HG02852 (cell line): Measurements from ENCODE around the gene ST6GALNAC2.
"Not testable (repeated sequence)": the region's sequence is repeated elsewhere in the genome, so short reads cannot be mapped to it uniquely, and the experiment has no call there.

Source experiments
- ATAC-seq: cut with Tn5 transposase; IDR thresholded peaks from one replicate; pipeline ENCODE4 v1.9.1; 2021; ENCODE audit warnings: mild to moderate bottlenecking, moderate library complexity; ENCODE audit not compliant: unreplicated experiment

The ST6GALNAC2 gene

DNA sequence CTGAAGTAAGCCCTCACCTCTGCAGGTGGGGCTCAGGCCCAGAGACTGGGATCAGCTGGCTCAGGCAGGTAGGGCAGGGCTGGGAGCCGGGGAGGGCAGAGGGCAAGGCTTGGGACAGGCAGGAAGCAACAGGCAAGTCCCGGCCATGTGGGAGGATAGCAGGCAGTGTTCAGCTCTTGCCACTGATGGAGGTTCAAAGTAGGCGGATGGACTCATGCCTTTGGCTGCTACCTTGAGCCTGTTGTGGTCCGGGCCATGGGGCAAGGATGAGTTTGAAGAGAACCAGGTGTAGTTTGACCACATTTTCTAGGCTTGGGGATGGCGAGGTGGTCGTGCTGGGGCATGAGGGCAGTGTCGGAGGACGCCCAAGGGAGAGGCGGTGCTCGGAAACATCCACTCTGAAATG is 43.1 kb downstream of the ST6GALNAC2 start:
- ATAC-seq: no peak

DNA sequence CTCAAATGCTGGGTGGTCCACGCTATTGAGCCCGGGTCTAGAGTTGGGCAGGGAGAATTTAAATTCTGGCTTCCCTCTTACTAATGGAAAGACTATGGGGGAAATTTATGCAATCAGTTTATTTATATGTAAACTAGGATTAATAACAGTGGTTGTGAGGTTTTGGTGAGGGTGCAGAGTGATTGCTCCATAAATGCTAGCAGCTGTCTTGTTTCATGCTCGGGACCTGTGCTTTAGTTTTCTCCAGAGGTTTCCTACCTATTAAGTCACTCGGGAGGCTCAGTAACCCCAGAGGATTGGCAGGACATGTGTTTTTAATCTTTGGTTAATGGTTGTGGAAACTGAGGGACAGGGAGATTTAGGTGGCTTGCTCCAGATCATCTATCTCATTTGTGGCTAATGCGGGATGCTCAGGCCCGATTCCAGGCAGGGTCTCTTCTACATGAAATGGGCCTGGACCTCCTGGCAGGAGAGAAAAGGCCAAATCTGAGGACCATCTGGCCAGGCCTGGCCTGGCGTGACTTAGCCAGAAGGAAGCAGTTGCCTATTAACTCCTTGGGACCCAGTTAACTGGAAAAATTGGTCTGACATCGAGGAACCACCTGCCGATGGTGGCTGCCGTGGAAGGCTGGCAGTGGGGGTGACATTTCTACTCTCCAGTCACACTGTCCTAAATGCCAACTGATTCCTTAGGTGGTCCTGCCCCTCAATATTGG is 43.8 kb downstream of the ST6GALNAC2 start:
- no peak for ATAC-seq

DNA sequence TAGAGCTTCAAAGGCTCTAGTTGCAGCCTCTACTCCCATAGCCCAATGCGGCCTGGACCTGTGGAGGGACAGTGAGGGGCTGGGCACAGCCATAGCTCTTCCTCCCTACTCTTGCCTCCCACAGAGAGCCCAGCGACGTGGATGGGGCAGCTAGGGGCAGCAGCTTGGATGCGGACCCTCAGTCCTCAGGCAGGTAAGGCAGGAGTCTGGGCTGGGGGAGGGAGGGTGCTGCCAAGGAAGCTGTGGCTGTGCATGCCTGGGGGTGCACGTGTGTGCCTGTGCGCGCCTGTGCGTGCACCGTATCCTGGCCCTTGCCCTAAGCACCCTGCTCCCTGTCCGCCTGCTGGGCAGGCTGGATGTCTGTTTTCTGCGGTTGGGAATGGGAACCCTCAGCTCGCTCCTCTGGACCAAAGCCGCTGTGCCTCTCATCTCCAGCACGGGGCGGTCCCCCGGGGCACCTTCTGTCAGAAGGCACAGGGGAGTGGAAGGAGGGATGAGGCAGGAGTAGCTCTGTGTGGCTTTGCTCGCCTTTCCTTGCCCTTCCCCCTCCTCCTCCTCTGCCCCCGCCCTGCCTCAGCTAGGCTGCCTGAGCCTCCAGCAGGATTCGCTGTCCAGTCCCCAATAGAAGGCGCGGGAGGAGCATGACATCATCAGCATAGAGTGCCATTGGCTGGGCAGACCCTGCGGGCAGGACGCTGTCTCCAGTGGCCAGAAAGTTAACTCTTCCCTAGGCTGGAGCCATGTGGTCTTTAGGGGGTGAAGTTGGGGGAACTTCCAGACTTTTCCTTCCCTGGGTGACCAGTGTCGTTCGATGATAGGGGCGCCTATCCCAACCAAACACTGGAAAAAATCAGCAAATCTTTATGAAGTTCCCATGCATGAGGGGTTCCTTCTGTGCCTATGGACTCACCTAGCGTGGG is 45.0 kb downstream of the ST6GALNAC2 start:
- ATAC-seq: no peak

DNA sequence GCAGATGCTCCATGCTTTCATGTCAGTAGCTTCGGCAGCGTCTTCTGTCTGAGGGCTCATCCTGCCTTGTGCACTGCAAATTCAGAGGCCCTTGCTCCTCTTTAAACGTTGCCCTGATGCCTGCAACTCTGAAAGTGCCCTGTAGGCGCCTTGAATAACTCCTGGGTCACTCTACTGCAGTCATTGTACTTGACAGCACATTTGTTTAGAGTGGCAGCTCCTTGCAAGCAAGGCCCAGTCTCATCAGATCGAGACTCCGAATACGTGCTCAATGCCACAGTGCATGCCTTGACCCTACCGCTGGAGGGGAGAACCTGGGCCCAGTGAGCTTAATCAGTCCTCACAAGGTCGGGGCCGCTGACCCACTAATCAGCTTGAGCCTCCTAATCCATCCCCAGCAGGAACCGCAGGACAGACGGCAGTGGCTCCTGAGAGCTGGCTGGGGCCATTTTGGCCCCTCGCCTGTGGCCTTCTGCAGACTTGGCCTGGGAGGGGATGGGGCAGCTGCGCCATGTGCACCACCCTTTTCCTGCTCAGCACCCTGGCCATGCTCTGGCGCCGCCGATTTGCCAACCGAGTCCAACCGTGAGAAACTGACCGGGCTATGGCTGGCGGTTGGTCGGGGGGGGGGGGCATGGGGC is 45.9 kb downstream of the ST6GALNAC2 start, which contains the start of gene PRCD:
TSS of gene PRCD (plus strand) at position 414 of the 641 bp plus-strand sequence. CDS start at position 512, 98 bp downstream.
- no peak for ATAC-seq

DNA sequence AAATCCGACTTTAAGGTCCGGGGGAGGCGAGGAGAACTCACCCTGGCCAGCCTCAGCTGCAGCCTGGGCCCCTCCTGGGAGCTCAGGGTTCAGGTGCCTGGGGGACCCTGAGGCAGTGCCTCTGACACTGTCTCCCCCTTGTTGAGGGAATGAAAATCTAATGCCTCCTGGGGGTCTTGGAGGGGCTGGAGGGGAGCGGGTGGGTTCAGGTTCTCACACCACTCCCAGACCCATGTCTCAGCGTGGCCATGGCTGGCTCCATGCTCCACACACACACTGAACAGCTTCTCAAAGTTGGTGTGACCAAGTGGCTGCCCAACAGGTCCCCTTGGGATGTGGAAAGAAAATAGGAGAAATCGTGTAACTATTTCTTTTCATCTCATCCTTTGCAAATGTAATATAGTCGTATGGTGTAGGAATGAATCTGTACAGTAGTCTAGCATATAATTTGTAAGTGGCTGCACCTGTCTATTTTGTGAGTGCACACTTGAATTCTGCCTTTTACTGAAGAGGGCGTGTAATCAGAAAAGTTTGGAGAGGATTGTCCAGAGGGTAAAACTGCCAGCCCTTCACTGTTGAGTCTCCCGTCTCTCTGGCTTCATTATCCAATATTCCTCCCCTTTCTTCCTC is 46.6 kb downstream of the ST6GALNAC2 start:
- ATAC-seq: no peak

DNA sequence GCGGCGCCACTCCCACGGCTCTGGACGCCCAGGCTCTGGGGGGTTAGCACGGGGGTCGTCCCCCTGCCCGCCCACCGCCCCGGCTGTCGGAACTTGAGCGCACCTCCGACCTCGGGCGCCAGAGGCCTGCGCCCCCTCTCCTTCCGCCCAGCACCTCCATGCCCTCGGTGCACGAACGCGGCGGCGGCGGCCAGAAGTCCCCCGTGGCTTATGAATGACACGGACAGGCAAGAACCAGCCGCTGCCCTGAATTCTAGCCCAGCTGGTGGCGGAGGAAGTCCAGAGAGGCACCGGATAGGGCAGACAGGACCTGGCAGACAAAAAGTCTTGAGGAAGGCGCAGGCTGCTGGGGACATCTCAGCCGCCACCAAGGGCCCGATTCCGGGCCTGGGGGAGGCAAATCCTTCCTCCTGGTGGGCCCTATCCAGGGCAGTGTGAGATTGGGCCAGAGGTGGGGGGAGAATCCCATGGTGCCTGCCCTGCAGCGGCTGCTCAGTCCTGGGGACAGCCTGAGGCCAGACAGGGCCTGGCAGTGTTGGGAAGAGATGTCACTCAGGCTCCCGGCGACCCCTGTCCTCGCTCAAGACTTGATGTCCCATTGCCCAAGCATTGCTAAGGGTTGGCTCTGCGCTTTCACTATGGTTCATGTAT is 47.3 kb downstream of the ST6GALNAC2 start:
- ATAC-seq: no peak

DNA sequence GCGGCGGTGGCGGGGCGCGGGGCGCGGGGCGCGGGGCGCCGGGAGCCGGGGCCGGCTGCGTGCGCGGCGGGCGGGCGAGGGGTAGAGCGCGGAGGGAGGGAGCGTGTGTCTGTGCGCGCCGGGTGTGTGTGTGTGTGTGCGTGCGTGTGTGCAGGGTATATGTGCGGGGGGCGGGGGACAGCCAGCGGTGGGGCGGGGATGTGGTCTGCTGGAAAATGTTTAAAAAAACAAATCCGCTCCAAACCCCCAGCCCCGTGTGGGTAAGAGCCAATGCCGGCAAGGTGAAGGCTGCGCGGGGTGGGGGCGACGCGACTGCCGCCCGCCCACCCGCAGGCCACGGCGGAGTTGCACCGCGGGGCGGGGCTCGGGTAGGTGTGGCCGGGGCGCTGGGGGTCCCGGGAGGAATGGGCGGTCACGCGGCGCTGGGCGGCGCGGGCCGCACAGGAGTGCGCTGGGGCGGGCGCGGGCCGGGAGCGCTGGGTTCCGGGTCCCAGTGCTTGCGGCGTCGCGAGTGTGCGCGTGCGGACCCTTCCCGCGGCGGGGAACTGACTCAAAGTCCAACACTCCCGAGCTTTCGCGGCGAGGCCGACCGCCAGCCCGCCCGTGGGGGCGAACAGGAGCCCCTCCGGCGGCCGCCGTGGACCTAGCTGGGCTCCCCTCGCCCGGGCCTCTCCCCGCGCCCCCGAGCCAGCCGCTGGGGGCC is 47.9 kb downstream of the ST6GALNAC2 start, which contains the start of gene CYGB:
TSS of gene CYGB (minus strand) at position 132 of the 703 bp plus-strand sequence. CDS start 167 bp downstream, outside the sequence.
- ATAC-seq: no peak

DNA sequence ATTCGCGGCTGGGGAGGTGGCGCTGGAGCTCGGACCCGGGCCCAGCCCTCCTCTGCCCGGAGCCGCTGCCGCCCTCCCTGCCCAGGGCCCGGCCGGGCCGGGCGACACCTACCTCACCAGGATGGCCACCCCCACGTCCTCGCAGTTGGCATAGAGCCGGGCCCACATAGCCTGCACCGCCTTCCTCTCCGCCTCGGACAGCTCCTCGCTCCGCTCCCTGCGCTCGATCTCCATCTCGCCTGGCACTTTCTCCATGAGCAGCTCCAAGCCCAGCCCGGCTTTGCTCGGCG is 48.4 kb downstream of the ST6GALNAC2 start:
- ATAC-seq: no peak

DNA sequence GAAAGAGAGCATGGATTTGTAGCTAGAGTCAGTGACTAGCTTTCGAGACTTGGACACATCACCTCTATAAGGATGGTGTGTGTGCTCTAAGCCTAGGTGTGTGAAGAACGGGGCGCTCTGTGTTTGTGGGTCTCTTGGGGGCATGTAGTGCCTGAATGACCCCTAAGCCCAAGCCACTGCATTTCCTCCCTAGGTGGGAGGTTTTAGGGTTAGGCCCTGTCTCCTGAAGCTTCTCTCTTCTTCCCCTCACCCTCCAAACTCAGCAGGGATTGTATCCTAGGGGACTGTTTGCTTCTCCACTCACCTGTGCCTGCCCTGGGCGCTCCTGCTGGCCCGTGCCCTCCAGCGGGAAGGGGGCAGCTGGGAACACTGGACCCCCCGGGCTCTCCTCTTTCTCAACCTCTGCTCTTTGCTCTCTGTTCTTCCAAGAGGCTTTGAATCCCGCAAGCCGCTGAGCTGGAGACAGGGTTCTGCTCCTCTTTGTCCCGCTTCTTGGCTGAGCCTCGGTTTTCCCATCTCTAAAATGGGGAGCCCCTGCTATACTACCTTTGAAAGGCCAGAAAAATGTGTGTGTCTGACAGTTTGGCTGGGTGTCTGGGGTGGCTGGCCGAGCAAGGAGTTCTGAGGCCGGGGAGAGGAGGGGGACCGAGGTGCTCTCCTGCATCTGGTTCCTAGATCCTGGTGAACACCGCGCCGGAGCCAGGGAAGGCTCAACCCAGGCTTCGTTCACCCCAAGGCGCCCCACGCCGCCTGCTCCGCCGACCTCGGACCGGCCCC is 49.0 kb downstream of the ST6GALNAC2 start:
- ATAC-seq: no peak

DNA sequence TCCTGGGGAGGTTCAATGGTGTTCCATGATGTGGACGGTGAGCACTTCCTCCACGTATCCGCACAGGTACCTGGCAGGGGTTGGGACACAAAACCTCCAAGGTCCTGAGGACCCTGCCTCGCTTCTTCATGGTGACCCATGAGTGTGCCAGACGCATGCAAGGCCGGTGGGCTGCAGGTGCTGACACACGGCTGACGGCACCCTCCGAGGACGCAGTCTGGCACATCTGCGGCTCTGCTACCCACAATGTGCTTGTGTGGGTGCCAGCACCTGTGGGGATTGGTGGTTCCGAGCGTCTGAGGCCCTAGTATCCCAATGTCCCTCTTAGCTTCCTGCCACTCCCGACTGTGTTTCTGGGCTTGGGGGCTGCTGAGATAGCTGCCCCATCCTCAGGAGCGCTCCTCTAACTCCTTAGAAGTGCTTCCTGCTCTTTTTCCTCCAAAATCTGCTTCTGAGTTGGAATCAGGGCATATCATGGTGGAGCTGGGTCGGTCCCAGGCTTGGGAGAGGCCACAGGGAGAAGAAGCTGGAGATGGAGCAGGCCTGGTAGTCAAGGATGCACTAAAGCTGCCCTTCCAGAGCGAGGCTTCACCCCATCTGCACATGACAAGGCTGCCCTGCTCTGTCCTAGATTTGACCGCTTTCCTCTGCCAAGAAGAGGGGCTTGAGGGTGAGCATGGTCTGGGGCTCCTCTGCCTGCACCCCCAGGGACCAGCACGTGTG is 49.7 kb downstream of the ST6GALNAC2 start:
- no peak for ATAC-seq

DNA sequence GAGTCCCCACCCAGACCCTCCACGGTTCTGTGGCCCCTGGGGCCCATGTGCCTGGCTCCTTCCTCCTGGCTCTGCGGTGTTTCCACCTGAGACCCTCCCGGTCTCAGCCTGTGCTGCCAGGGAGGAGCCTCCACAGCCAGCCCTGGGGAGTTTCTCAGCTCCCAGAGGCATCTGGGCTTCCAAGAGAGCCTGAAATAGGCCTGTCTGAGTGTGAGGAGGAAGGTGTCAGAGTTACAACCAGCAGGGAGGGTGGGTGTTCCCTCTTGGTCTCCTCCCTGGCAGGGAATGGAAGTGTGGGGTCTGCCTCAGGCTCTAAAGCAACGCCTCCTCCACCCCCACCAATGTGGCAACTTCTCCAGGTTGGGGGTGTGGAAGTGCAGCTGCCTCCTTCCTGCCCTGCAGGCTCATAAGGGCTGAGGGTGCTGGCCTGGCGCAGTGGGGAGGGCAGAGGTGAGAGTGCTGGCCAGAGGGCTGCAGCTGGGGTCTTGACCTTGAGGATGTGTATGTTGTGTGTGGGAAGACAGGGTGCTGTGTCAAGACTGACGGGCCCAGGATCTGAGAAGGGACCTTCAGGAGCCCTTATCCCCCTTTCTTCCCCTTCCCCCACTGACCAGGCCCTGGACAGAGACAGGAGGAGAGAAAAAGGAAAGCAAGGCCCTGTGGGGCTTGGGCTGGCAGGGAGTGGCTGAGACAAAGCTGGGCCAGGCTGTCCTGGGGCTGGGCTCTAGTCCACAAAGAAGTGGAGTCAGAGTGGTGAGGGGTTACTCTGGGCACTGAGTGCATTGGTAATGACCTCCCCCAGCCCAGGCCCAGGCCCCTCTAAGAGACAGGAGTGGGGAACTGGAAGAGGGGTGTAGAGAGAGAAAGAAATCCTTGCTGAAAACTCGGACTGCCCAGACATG is 50.6 kb downstream of the ST6GALNAC2 start:
- no peak for ATAC-seq

DNA sequence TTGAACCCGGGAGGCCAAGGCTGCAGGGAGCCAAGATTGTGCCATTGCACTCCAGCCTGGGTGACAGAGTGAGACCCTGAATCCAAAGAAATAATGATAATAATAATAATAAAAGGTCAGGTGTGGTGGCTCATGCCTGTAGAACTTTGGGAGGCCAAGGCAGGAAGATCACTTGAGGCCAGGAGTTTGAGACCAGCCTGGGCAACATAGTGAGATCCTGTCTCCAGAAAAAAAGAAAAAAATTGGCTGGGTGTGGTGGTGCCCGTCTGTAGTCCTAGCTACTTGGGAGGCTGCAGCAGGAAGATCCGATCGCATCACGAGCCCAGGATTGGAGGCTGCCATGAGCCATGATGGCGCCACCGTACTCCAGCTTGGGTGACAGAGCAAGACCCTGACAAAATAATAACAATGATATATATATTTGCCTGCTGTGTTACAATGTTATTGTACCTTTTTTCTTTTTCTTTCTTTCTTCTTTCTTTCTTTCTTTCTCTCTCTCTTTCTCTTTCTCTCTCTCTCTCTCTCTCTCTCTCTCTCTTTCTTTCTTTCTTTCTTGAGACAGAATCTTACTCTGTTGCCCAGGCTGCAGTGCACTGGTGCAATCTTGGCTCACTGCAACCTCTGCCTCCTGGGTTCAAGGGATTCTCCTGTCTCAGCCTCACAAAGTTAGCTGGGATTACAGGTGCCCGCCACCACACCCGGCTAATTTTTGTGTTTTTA is 51.9 kb downstream of the ST6GALNAC2 start:
- ATAC-seq: not testable (repeated sequence)

DNA sequence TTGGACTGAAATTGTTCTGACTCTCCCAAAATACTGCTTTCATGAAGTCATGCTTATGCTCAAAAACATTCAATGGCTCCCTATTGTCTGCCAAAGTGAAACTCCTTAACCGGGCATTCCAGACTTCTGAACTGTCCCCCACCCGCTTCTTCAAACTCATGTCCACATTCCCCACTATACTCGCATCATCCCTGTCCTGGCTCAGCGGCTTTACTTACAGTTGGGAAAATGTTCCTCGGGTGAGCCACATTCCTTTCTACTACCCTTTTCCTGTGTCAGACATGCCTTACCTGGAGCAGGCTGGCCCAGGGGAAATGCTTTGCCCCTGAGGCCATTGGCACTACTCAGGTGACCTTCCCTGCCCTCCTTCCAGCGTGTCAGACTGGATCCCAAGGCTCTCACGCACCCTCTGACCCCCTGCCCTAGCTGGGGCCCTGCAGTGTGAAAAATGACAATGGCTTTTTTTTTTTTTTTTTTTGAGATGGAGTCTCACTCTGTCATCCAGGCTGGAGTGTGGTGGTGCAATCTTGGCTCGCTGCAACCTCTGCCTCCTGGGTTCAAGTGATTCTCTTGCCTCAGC is 53.5 kb downstream of the ST6GALNAC2 start:
- no peak for ATAC-seq

DNA sequence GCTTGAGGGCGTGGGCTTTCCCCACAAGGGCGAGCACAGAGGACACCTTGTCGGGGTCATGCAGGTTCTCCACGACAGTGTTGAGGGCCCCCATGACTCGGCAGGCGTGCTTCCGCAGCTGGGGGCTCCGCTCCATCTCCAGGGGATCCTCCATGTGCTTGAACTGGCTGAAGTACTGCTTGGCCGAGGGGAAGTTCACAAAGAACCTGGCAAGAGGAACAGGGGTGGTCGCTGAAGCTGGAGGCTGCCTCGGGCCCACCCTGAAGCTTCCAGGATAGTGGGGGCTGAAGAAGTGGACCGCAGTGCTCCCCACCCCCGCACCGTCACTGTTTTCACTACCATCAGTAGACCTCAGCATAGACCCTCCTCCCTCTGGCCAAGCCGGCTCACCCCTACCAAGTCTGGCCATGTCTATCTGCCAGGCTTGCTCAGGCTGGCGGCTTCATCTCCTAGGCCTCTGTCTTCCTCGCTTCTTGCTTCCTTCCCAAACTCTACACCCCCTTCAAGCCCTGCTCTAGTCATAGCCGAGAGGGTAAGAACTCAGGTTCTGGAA is 54.1 kb downstream of the ST6GALNAC2 start:
- no peak for ATAC-seq

DNA sequence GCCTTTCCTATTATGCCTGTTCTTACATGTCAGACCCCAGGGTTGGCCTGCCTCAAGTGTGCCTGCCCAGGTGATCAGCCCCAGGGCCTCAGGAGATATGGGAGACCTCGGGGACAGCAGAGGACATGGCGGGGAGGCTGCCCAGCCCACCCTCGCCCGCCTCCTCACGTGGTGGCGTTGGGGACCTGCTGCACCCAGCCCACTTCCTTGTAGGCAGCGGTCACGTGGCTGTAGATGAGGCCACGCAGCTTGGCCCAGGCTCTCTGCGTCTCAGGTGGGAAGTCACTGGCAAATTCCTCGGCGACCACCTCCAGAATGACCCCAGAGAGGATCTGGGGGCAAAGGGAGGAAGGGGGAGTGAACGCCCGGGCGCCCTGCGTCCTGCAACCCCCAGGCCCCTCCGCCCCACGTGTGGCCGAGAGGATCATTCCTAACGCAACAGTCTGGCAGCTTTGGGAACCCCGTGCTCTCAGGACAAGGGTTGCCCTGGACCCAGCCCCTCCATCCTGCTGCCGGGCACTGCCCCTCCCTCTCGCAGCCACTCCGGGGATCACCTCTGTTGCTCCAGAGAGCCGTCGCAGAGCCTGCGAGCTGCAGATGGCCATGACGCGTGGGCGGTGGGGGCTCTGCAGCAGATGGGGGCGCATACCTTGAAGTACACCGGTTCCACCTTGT is 54.7 kb downstream of the ST6GALNAC2 start:
- ATAC-seq: no peak
